Subcutaneous abdominal adipose tissue (tissue), 5 donors: ENCODE data around the gene SERPINE1.

Source experiments
- H3K27ac ChIP-seq: one replicate; pipeline ENCODE4 v1.7.0; 2013; ENCODE audit warnings: low read depth, mild to moderate bottlenecking, inconsistent platforms, low read length, moderate library complexity
- H3K27me3 ChIP-seq, 5 donors: one replicate each; pipeline ENCODE4 v1.7.0; 2013; ENCODE audit warnings: low read length in 5 of 5, inconsistent platforms in 1 of 5; ENCODE audit not compliant: control insufficient read depth in 5 of 5, insufficient read depth in 4 of 5
- H3K36me3 ChIP-seq, 5 donors: one replicate each; pipeline ENCODE4 v1.7.0; 2013; ENCODE audit warnings: low read length in 5 of 5; ENCODE audit not compliant: control insufficient read depth in 5 of 5, insufficient read depth in 5 of 5
- H3K4me1 ChIP-seq, 5 donors: one replicate each; pipeline ENCODE4 v1.7.0; 2013; ENCODE audit warnings: low read length in 5 of 5, mild to moderate bottlenecking in 3 of 5, moderate library complexity in 1 of 5; ENCODE audit not compliant: control insufficient read depth in 5 of 5, insufficient read depth in 5 of 5
- H3K4me3 ChIP-seq, 5 donors: one replicate each; pipeline ENCODE4 v1.7.0; 2013; ENCODE audit warnings: low read length in 5 of 5, low read depth in 1 of 5
- H3K9ac ChIP-seq, 5 donors: one replicate each; pipeline ENCODE4 v1.7.0; 2013; ENCODE audit warnings: low read length in 5 of 5, mild to moderate bottlenecking in 4 of 5, moderate library complexity in 3 of 5
- H3K9me3 ChIP-seq, 5 donors: one replicate each; pipeline ENCODE4 v1.7.0; 2013; ENCODE audit warnings: low read length in 5 of 5; ENCODE audit not compliant: control insufficient read depth in 5 of 5
- donor health status: healthy.
- donor health status: healthy.
- donor health status: healthy.
- donor health status: healthy.
- donor health status: healthy.

The SERPINE1 gene

DNA sequence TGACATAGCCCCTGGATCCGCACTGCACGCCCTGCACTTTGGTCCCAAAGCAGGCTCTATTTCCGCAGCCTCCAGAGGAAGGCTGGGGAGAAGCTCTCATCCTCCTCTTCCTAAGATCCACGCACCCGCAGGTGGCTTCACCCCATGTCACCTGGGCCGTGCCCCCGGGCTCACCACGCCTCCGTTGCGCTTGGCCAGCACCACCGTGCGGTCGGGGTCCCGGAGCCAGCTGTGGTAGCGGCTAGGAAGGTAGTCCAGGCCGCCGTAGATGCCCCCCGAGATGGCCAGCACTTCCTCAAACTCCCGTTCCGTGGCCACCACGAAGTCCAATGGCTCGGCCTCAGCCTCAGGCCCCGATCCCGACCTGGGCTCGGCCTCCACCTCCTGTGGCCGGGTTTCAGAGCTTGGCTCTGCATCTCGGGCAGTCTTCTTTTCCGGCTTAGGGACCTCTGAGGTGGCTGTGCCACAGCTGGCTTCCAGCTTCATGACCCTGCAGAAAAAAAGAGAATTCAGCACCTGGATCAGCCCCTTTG is 47.5 kb downstream of the SERPINE1 start:
- no peaks in the 10 kb centered on the region for H3K9me3 ChIP-seq
- H3K9ac ChIP-seq: no peak overlapping the region
- H3K27ac ChIP-seq: no peak overlapping the region
- no peak overlapping the region for H3K4me3 ChIP-seq
- H3K27me3 ChIP-seq: peaks cover 75 to 88% (median 81%) of the 10 kb centered on the region in 5 donors
- peaks cover 0 to 35% (median 19%) of the 10 kb centered on the region in 5 donors for H3K4me1 ChIP-seq
- no peaks in the 10 kb centered on the region for H3K36me3 ChIP-seq

DNA sequence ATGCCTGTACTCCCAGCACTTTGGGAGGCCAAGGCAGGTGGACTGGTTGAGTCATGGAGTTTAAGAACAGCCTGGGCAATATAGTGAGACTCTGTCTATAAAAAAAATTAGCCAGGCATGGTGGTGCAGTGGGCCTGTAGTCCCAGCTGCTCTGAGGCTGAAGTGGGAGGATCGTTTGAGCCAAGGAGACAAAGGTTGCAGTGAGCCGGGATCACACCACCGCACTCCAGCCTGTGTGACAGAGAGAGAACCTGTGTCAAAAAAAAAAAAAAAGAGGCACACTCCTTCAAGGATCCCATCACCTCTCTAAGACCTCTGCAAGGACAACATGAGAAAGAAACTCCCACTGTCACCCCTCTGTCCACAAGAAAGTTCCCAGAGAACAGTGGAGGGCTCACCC is 48.8 kb downstream of the SERPINE1 start:
- Histone ChIP-seq H3K27me3 (peaks cover 72 to 89% (median 77%) of the 10 kb centered on the region in 5 donors), H3K9ac (no peak overlapping the region), H3K9me3 (no peaks in the 10 kb centered on the region), H3K4me1 (peaks cover 0 to 27% (median 16%) of the 10 kb centered on the region in 5 donors), H3K36me3 (no peaks in the 10 kb centered on the region), H3K4me3 (no peak overlapping the region), H3K27ac (no peak overlapping the region)

DNA sequence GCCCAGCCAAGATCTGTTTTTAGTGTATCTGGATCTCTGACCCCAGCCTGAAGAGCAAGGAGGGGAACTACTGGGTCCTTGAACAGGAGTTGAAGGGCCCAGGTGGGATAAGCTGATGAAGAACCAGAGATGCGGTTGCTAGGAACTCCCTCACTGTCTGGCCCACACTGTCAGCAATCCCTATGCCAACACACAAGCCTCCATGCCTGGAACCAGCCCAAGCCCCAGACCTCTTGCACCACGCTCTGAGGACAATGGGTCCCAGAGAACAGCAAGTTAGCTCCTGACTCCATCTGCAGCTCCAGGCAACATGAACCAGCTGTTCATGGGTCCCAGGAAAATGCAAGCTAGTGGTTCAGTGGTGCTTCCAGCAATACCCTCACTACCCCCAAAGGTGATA is 50.7 kb downstream of the SERPINE1 start:
- Histone ChIP-seq H3K9ac (no peak overlapping the region), H3K9me3 (no peaks in the 10 kb centered on the region), H3K4me3 (no peak overlapping the region), H3K27ac (no peak overlapping the region), H3K36me3 (no peaks in the 10 kb centered on the region), H3K27me3 (peaks cover 56 to 81% (median 63%) of the 10 kb centered on the region in 5 donors), H3K4me1 (peaks cover 0 to 18% (median 11%) of the 10 kb centered on the region in 5 donors)

DNA sequence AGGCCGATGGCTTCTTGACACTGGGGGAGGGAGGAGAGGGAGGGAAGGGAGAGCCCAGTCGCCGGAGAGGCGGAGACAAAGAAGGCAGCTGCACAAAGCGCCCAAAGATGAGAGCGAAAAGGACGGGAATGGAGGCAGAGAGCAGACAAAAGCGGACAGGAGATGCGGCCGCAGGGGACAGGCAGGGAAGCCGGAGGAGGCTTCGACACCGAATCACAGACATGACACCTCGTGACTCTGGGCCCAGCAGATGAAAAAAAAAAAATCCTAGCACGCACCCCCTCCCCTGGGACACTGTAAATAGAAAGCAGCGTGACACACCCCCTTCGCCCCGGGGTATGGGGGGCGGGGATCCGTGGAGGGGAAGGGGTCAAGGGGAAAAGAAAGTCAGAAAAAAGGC is 52.2 kb downstream of the SERPINE1 start:
- Histone ChIP-seq H3K4me3 (no peak overlapping the region), H3K9me3 (no peaks in the 10 kb centered on the region), H3K36me3 (no peaks in the 10 kb centered on the region), H3K4me1 (peaks cover 0 to 6% (median 2%) of the 10 kb centered on the region in 5 donors), H3K27ac (no peak overlapping the region), H3K27me3 (peaks cover 43 to 66% (median 52%) of the 10 kb centered on the region in 5 donors), H3K9ac (no peak overlapping the region)

DNA sequence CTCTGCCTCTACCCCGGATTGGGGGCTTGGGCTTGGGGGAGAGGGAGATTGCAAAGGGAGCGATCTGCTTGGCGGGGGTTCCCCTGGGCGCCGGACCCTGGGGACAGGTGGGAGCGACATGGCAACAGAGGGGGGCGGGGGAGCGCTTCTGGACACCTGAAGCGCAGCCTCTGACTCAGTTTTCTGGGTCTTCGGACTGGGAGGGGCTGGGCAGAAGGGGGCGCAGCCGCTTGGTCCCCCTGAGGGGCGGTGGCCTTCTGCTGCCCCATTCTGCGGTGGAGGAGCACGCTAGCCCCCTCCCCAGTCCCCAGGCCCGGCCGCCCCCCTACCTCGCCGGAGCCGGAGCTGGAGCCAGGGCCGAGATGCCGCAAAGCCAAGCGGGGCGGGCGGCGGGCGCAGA is 52.8 kb downstream of the SERPINE1 start:
- Histone ChIP-seq H3K27me3 (peaks cover 38 to 60% (median 47%) of the 10 kb centered on the region in 5 donors), H3K9ac (no peak overlapping the region), H3K9me3 (no peaks in the 10 kb centered on the region), H3K27ac (no peak overlapping the region), H3K4me1 (peaks cover 0 to 4% (median 0%) of the 10 kb centered on the region in 5 donors), H3K4me3 (no peak overlapping the region), H3K36me3 (no peaks in the 10 kb centered on the region)

DNA sequence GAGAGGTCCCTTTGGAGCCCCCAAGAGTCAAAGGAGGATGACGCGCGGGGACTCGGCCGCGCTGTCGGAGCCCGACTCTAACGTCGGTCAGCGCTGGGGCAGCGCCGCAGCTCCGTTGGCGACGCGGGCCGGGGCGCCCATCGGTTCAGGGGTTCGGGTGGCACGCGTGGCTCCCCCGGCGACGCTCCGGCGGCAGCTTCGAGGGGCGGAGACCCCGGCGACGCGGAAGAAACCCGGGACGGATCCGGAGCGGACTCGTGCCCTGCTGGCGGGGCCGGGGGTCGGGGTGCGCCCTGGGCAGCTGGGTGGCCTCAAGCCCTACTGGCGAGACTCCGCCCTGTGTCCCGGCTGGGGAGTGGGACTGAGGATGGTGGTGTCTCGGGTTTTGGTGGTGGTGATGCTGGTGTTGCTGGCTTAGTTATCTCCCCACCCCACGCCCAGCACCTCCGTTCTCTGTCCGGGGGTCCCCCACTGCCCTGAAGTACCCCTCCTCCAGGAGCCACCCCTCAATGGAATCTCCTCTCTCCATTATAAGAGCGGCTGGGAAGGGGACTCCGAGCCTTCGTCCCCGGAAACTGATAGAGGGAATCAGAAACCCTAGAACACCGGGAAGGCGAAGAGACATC is 53.3 kb downstream of the SERPINE1 start, which contains the start of gene NAT16:
Gene NAT16 (minus strand): TSS at position 164 of the 626 bp plus-strand sequence. CDS start 5,486 bp downstream, outside the sequence.
- H3K36me3 ChIP-seq: no peaks in the 10 kb centered on the region
- no peak within 1 kb of the TSS for H3K9ac ChIP-seq
- no peaks in the 10 kb centered on the region for H3K9me3 ChIP-seq
- H3K27me3 ChIP-seq: peaks cover 39 to 59% (median 44%) of the 10 kb centered on the region in 5 donors
- no peak within 1 kb of the TSS for H3K27ac ChIP-seq
- no peak within 1 kb of the TSS for H3K4me3 ChIP-seq
- H3K4me1 ChIP-seq: peaks cover 0 to 4% (median 0%) of the 10 kb centered on the region in 5 donors

DNA sequence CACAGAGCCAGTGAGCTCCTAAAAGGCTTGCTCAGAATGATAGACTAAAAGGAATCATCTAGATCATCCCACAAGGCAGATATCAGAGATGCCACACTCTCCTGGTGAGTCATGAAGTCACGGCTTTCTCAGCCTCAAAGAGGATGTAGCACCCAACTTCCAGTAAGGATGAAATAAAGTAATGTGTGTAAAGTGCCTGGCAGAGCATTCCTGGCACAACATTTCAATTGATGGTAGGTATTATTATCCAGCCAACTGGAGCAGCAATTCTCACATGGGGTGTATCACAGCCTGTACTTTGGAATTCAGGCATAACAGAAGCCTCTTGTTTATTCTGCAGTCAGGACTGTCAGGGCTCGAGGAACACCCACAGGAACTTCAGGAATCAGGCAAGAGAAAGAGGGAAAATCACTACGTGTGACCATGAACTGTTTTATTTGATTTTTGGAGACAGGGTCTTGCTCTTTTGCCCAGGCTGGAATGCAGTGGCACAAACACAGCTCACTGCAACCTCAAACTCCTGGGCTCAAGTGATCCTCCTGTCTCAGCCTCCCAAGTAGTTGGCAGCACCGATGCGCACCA is 58.4 kb downstream of the SERPINE1 start:
- no peaks in the 10 kb centered on the region for H3K4me1 ChIP-seq
- no peak overlapping the region for H3K27ac ChIP-seq
- no peak overlapping the region for H3K9ac ChIP-seq
- peaks cover 6 to 23% (median 10%) of the 10 kb centered on the region in 5 donors for H3K27me3 ChIP-seq
- H3K4me3 ChIP-seq: no peak overlapping the region
- H3K36me3 ChIP-seq: no peaks in the 10 kb centered on the region
- H3K9me3 ChIP-seq: no peaks in the 10 kb centered on the region

DNA sequence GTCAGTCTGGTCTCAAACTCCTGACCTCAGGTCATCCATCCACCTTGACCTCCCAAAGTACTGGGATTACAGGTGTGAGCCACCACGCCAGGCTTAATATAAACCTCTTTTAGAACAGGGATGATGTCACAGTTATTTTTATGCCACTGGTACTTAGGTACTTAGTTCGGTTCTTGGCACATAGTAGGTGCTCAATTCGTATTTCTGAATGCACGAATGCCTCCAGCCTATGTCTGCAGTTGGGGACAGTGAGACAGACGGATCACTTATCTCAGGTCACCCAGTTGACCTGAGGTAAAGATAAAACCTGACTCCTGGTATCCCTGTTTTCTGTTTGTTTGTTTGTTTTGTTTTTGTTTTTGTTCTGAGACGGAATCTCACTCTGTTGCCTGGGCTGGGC is 59.3 kb downstream of the SERPINE1 start:
- H3K4me1 ChIP-seq: no peaks in the 10 kb centered on the region
- no peak overlapping the region for H3K9ac ChIP-seq
- H3K9me3 ChIP-seq: no peaks in the 10 kb centered on the region
- H3K4me3 ChIP-seq: no peak overlapping the region
- no peak overlapping the region for H3K27ac ChIP-seq
- peaks cover 0 to 16% (median 4%) of the 10 kb centered on the region in 5 donors for H3K27me3 ChIP-seq
- H3K36me3 ChIP-seq: no peaks in the 10 kb centered on the region

DNA sequence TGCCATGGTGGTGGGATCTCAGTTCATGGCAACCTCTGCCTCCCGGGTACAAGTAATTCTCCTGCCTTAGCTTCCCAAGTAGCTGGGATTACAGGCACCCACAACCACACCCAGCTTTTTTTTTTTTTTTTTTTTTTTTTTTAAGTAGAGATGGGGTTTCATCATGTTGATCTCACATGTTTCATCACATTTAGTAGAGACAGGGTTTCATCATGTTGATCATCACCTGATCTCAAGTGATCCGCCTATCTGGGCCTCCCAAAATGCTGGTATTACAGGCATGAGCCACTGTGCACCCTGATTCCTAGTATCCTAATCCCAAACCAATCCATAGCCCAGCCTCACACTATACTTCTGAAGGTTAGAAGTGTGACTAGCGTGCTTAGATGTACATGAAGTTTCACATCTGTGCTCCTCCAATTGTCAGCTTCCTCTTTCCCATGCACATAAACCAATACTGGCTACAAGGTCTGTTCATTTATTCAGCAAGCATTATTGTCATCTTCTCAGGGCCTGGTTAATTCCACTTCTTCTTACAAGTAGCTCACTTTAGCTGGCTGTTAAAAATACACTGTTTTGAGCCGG is 60.0 kb downstream of the SERPINE1 start:
- H3K4me1 ChIP-seq: no peaks in the 10 kb centered on the region
- H3K27ac ChIP-seq: no peak overlapping the region
- H3K27me3 ChIP-seq: peaks cover 0 to 14% (median 4%) of the 10 kb centered on the region in 5 donors
- no peak overlapping the region for H3K9ac ChIP-seq
- no peaks in the 10 kb centered on the region for H3K9me3 ChIP-seq
- H3K4me3 ChIP-seq: no peak overlapping the region
- H3K36me3 ChIP-seq: no peaks in the 10 kb centered on the region
